Panc1 (cell line): ENCODE measurements around the gene POLR3E.

Experiments used
- CTCF ChIP-seq: fragments of 450-650 bp; IDR thresholded peaks from 2 replicates; pipeline ENCODE4 v1.5.1; 2017; ENCODE audit warnings: mild to moderate bottlenecking
- POLR2AphosphoS5 ChIP-seq: IDR thresholded peaks from 2 replicates; pipeline ENCODE4 v1.6.1; 2012; ENCODE audit warnings: mild to moderate bottlenecking, low read depth, low read length, moderate library complexity
- SIN3A ChIP-seq: IDR thresholded peaks from 2 replicates; pipeline ENCODE4 v1.6.1; 2012; ENCODE audit warnings: low read depth, mild to moderate bottlenecking, low read length, moderate library complexity, borderline replicate concordance; ENCODE audit not compliant: insufficient read depth
- TF ChIP-seq, protein P1 (sequence below), 2 experiments: IDR thresholded peaks; 2 replicates each; pipeline ENCODE4 v1.6.1; 2011 to 2012; ENCODE audit warnings: low read depth in 2 of 2, control low read depth in 1 of 2, low read length in 1 of 2, mild to moderate bottlenecking in 1 of 2, moderate library complexity in 1 of 2; ENCODE audit not compliant: insufficient read depth in 1 of 2

DNA sequence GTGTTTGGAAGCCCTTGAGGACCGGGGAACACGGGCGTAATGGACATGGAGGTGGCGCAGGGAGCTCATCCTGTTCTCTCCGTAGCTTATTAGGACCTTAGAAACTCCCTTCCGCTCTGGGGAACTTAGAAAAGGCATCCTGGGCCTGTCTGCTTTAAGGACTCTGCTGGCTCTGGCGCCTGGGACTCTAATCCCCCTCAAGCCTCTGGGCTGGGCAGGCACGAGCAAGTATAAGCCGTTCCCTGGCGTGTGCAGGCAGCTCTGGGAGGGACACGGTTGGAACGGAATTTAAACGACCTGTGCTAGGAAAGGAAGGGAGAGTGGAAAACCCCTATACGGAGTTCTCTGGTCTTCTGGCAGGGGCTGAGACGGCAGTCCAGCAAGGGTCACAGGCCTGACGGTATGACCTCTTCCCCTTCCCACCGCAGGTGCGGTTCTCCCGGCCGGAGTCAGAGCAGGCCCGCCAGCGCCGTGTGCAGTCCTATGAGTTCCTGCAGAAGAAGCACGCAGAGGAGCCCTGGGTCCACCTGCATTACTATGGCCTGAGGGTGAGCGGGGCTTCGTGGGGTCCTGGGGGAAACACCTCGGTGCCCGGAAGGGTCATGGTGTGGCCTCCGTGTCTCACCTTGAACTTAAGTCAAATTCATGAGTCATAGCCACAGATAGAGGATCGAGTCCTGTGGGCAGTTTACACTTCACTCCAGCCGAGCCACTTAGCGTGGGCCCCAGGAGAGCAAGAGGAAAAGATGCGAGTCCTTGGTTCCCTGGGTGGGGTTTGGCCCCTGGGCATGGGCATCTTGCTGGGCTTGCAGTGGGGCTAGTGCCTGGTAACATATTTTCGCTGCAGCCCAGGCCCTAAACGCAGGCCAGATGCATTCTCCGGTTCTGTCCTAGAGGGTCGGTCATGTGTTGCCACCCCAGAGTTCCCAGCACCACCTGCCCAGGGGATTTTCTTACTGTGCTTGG lies 17.7 kb downstream of the POLR3E start:
- no peak for TF ChIP-seq CTCF
- TF ChIP-seq, protein P1, sequence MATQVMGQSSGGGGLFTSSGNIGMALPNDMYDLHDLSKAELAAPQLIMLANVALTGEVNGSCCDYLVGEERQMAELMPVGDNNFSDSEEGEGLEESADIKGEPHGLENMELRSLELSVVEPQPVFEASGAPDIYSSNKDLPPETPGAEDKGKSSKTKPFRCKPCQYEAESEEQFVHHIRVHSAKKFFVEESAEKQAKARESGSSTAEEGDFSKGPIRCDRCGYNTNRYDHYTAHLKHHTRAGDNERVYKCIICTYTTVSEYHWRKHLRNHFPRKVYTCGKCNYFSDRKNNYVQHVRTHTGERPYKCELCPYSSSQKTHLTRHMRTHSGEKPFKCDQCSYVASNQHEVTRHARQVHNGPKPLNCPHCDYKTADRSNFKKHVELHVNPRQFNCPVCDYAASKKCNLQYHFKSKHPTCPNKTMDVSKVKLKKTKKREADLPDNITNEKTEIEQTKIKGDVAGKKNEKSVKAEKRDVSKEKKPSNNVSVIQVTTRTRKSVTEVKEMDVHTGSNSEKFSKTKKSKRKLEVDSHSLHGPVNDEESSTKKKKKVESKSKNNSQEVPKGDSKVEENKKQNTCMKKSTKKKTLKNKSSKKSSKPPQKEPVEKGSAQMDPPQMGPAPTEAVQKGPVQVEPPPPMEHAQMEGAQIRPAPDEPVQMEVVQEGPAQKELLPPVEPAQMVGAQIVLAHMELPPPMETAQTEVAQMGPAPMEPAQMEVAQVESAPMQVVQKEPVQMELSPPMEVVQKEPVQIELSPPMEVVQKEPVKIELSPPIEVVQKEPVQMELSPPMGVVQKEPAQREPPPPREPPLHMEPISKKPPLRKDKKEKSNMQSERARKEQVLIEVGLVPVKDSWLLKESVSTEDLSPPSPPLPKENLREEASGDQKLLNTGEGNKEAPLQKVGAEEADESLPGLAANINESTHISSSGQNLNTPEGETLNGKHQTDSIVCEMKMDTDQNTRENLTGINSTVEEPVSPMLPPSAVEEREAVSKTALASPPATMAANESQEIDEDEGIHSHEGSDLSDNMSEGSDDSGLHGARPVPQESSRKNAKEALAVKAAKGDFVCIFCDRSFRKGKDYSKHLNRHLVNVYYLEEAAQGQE (IDR thresholded peaks at IDR 0.05; ENCODE audit: insufficient read depth in 1 of 2, low read depth in 2 of 2, low read length in 1 of 2) = no peak
- no peak for TF ChIP-seq SIN3A
- no peak for TF ChIP-seq POLR2AphosphoS5
